ENCODE measurements around the gene OTOL1. TPM values are rescaled to one million over a fixed set of nuclear protein-coding genes. Genes with fewer than 3 reads are reported as not detected.

The OTOL1 gene
- not detected for total RNA-seq
- long read RNA-seq, result 0 reads

GRCh38 chr3:161496508-161496907, at the start of gene OTOL1:
TSS of gene OTOL1 (plus strand) at chr3:161496808. CDS start at chr3:161496808, 0 bp downstream.
- H3K27me3 ChIP-seq, result no peaks in the 10 kb centered on the region
- H3K27ac ChIP-seq, result no peak within 1 kb of the TSS
- intact Hi-C loops (cut with DNase I), result no loop called here
- no peaks in the 10 kb centered on the region for H3K36me3 ChIP-seq
- no peaks in the 10 kb centered on the region for H3K4me1 ChIP-seq
- H3K4me3 ChIP-seq, result no peak within 1 kb of the TSS
- ATAC-seq (no peak), DNase-seq (no peak)
- TF ChIP-seq CTCF (IDR thresholded peaks at IDR 0.05), result no peak
- H3K9me3 ChIP-seq, result no peaks in the 10 kb centered on the region

- ATAC-seq, result no peak
- no peaks in the 10 kb centered on the region for H3K27me3 ChIP-seq
- no peak overlapping the region for H3K4me3 ChIP-seq
- intact Hi-C loops (cut with DNase I), result no loop called here
- no peak for TF ChIP-seq CTCF (IDR thresholded peaks at IDR 0.05)
- H3K27ac ChIP-seq, result no peak overlapping the region
- H3K9me3 ChIP-seq, result no peaks in the 10 kb centered on the region
- DNase-seq, result no peak
- H3K36me3 ChIP-seq, result no peaks in the 10 kb centered on the region
- no peaks in the 10 kb centered on the region for H3K4me1 ChIP-seq
Measured at GRCh38 chr3:161449785-161450184, 46.8 kb upstream of the OTOL1 start.

GRCh38 chr3:161452179-161452578, 44.4 kb upstream of the OTOL1 start:
- Histone ChIP-seq H3K4me1 (no peaks in the 10 kb centered on the region), H3K27me3 (no peaks in the 10 kb centered on the region), H3K36me3 (no peaks in the 10 kb centered on the region), H3K9me3 (no peaks in the 10 kb centered on the region), H3K4me3 (no peak overlapping the region), H3K27ac (no peak overlapping the region)
- ATAC-seq (no peak), DNase-seq (no peak)
- intact Hi-C loops (cut with DNase I), result no loop called here
- TF ChIP-seq CTCF (IDR thresholded peaks at IDR 0.05), result no peak

- H3K4me1 ChIP-seq, result no peaks in the 10 kb centered on the region
- no peak overlapping the region for H3K27ac ChIP-seq
- no peak for DNase-seq
- H3K4me3 ChIP-seq, result no peak overlapping the region
- H3K36me3 ChIP-seq, result no peaks in the 10 kb centered on the region
- no peaks in the 10 kb centered on the region for H3K9me3 ChIP-seq
- ATAC-seq, result no peak
- no peak for TF ChIP-seq CTCF (IDR thresholded peaks at IDR 0.05)
- H3K27me3 ChIP-seq, result no peaks in the 10 kb centered on the region
- intact Hi-C loops (cut with DNase I), result no loop called here
Measured at GRCh38 chr3:161454615-161455014, 42.0 kb upstream of the OTOL1 start.

- no peaks in the 10 kb centered on the region for H3K36me3 ChIP-seq
- H3K27me3 ChIP-seq, result no peaks in the 10 kb centered on the region
- no peak for TF ChIP-seq CTCF (IDR thresholded peaks at IDR 0.05)
- no peaks in the 10 kb centered on the region for H3K4me1 ChIP-seq
- no peak overlapping the region for H3K27ac ChIP-seq
- no peaks in the 10 kb centered on the region for H3K9me3 ChIP-seq
- ATAC-seq (no peak), DNase-seq (no peak)
- intact Hi-C loops (cut with DNase I), result no loop called here
- no peak overlapping the region for H3K4me3 ChIP-seq
Measured at GRCh38 chr3:161455962-161456361, 40.6 kb upstream of the OTOL1 start.

GRCh38 chr3:161462138-161462537, 34.5 kb upstream of the OTOL1 start:
- Histone ChIP-seq H3K27me3 (no peaks in the 10 kb centered on the region), H3K9me3 (no peaks in the 10 kb centered on the region), H3K4me3 (no peak overlapping the region), H3K36me3 (no peaks in the 10 kb centered on the region), H3K27ac (no peak overlapping the region), H3K4me1 (no peaks in the 10 kb centered on the region)
- intact Hi-C loops (cut with DNase I), result no loop called here
- no peak for TF ChIP-seq CTCF (IDR thresholded peaks at IDR 0.05)
- ATAC-seq (no peak), DNase-seq (no peak)

Data from upper lobe of right lung (tissue), 1 donor.